Right lobe of liver (tissue), 4 donors: ENCODE data around the gene GGT6.

Experiments used
- CTCF ChIP-seq, 4 donors: fragments of 200-600 bp in 3 of 4; fragments of 450-650 bp in 1 of 4; IDR thresholded peaks; one replicate each; pipeline versions ENCODE4 v1.5.1 to v1.8.0; 2016 to 2022; ENCODE audit warnings: antibody characterized with exemption in 4 of 4, mild to moderate bottlenecking in 2 of 4
- POLR2A ChIP-seq: fragments of 450-650 bp; IDR thresholded peaks from one replicate; pipeline ENCODE4 v1.6.1; 2017; ENCODE audit warnings: antibody characterized with exemption, mild to moderate bottlenecking
- donor health status: DM: no; HTN: no; CAD: no.
- donor health status: DM: no; HTN: no; CAD: no.
- donor health status: DM: no; HTN: yes; CAD: no.

- TF ChIP-seq CTCF (IDR thresholded peaks at IDR 0.05) = no peak
- TF ChIP-seq POLR2A = no peak
Observed at GRCh38 chr17:4522661-4523060, 37.7 kb downstream of the GGT6 start.
